ENCODE data around the gene EVX1. TPM values are rescaled to one million over a fixed set of nuclear protein-coding genes. Genes with fewer than 3 reads are reported as not detected.

EVX1 gene
- polyA plus RNA-seq, 1 donor (not counting 4 experiments of a cell fraction or from before 2014, with no cell fraction given), result not detected

GRCh38 chr7:27224983-27225934, 17.3 kb upstream of the EVX1 start:
- no peak for FAIRE-seq
- H3K4me3 ChIP-seq (ENCODE audit: control insufficient read depth in 2 of 3, extremely low read depth in 1 of 3, insufficient read depth in 2 of 3, low read depth in 1 of 3, low read length in 3 of 3), result no peak overlapping the region
- no peaks in the 10 kb centered on the region for H4K20me1 ChIP-seq (ENCODE audit: control insufficient read depth, extremely low read depth, insufficient read depth, low read length)
- no peak for DNase-seq (ENCODE audit: low read depth, low spot score)
- no peak overlapping the region for H3K4me2 ChIP-seq (ENCODE audit: control insufficient read depth, extremely low read depth, insufficient read depth, low read depth, low read length)
- no peak overlapping the region for H3K9ac ChIP-seq (ENCODE audit: control insufficient read depth, extremely low read depth, insufficient read depth, low read length)
- no peaks in the 10 kb centered on the region for H3K36me3 ChIP-seq (ENCODE audit: control insufficient read depth in 2 of 2, extremely low read depth in 1 of 2, insufficient read depth in 2 of 2, low read length in 2 of 2)
- no peaks in the 10 kb centered on the region for H3K4me1 ChIP-seq (ENCODE audit: control insufficient read depth, extremely low read depth, insufficient read depth, low read length)
- H3K79me2 ChIP-seq (ENCODE audit: control insufficient read depth, insufficient read depth, low read length), result no peaks in the 10 kb centered on the region
- TF ChIP-seq EZH2 (IDR thresholded peaks at IDR 0.05; ENCODE audit: low read length) (peak; percentile 85), CTCF (optimal IDR thresholded peaks at IDR 0.05 in 1 of 3, IDR thresholded peaks at IDR 0.05 in 1 of 3, conservative IDR thresholded peaks at IDR 0.05 in 1 of 3; ENCODE audit: extremely low read depth in 1 of 3, insufficient read depth in 2 of 3, low read length in 3 of 3) (no peak)
- H3K27me3 ChIP-seq (ENCODE audit: control insufficient read depth, extremely low read depth, insufficient read depth, low read length), result peaks cover 67% of the 10 kb centered on the region
- dilution Hi-C loops (cut with MboI; ENCODE audit: extremely low pct_ligation_motif_present, low sequenced_read_pairs), result loop anchor here (25.0 kb wide), 1 partner anchor 362 kb away; no protein-coding TSS in a partner anchor
- no peaks in the 10 kb centered on the region for H3K9me1 ChIP-seq (ENCODE audit: control insufficient read depth, extremely low read depth, insufficient read depth, low read length)
- no peak overlapping the region for H2AFZ ChIP-seq (ENCODE audit: control insufficient read depth, low read length)
- H3K27ac ChIP-seq (ENCODE audit: control insufficient read depth, insufficient read depth, low read length), result no peak overlapping the region
- H3K9me3 ChIP-seq (ENCODE audit: control insufficient read depth, low read depth, low read length), result no peaks in the 10 kb centered on the region

- Histone ChIP-seq H3K79me2 (ENCODE audit: control insufficient read depth, insufficient read depth, low read length) (no peaks in the 10 kb centered on the region), H3K4me2 (ENCODE audit: control insufficient read depth, extremely low read depth, insufficient read depth, low read depth, low read length) (no peak overlapping the region), H3K4me3 (ENCODE audit: control insufficient read depth in 2 of 3, extremely low read depth in 1 of 3, insufficient read depth in 2 of 3, low read depth in 1 of 3, low read length in 3 of 3) (no peak overlapping the region), H4K20me1 (ENCODE audit: control insufficient read depth, extremely low read depth, insufficient read depth, low read length) (no peaks in the 10 kb centered on the region), H3K9me1 (ENCODE audit: control insufficient read depth, extremely low read depth, insufficient read depth, low read length) (no peaks in the 10 kb centered on the region), H3K9ac (ENCODE audit: control insufficient read depth, extremely low read depth, insufficient read depth, low read length) (no peak overlapping the region), H3K27me3 (ENCODE audit: control insufficient read depth, extremely low read depth, insufficient read depth, low read length) (peaks cover 37% of the 10 kb centered on the region), H3K9me3 (ENCODE audit: control insufficient read depth, low read depth, low read length) (no peaks in the 10 kb centered on the region), H2AFZ (ENCODE audit: control insufficient read depth, low read length) (no peak overlapping the region), H3K27ac (ENCODE audit: control insufficient read depth, insufficient read depth, low read length) (no peak overlapping the region), H3K36me3 (ENCODE audit: control insufficient read depth in 2 of 2, extremely low read depth in 1 of 2, insufficient read depth in 2 of 2, low read length in 2 of 2) (no peaks in the 10 kb centered on the region), H3K4me1 (ENCODE audit: control insufficient read depth, extremely low read depth, insufficient read depth, low read length) (no peaks in the 10 kb centered on the region)
- TF ChIP-seq CTCF (optimal IDR thresholded peaks at IDR 0.05 in 1 of 3, IDR thresholded peaks at IDR 0.05 in 1 of 3, conservative IDR thresholded peaks at IDR 0.05 in 1 of 3; ENCODE audit: extremely low read depth in 1 of 3, insufficient read depth in 2 of 3, low read length in 3 of 3), result no peak
- FAIRE-seq, result no peak
- dilution Hi-C loops (cut with MboI; ENCODE audit: extremely low pct_ligation_motif_present, low sequenced_read_pairs), result no loop called here
- DNase-seq (ENCODE audit: low read depth, low spot score), result no peak
Observed at GRCh38 chr7:27229448-27229847, 13.2 kb upstream of the EVX1 start.

Data from keratinocyte (primary cell).